HG03457 (cell line): ENCODE measurements around the gene DMRTA2.
"Not testable (repeated sequence)": the region's sequence is repeated elsewhere in the genome, so short reads cannot be mapped to it uniquely, and the experiment has no call there.

Experiments used
- ATAC-seq: cut with Tn5 transposase; IDR thresholded peaks from one replicate; pipeline ENCODE4 v1.9.1; 2021; ENCODE audit warnings: moderate number of reproducible peaks; ENCODE audit not compliant: unreplicated experiment

DMRTA2 gene

DNA sequence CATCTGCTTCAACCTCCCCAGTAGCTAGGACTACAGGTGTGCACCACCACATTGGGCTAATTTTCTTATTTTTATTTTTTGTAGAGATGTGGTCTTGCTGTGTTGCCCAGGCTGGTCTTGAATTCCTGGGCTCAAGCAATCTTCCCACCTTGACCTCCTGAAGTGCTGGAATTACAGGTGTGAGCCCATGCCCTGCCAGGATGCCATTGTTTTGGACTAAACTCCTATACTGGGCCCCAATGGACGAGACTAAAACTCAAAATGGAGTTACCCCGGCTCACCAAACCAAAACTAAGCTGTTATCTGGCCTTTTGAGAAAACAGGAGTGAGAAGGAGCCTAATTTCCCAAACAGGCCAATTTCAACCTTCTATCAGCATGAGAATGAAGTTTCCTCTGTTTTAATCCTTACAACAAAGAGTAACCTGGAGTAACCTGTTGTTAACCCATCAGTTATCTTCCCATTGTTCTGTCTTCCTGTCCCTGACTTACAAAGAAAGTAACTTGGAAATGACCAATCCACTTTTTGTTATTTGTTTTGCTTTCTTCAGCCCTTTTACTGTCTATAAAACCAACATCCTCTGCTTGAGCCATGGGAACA lies 29.6 kb downstream of the DMRTA2 start:
- ATAC-seq = no peak

DNA sequence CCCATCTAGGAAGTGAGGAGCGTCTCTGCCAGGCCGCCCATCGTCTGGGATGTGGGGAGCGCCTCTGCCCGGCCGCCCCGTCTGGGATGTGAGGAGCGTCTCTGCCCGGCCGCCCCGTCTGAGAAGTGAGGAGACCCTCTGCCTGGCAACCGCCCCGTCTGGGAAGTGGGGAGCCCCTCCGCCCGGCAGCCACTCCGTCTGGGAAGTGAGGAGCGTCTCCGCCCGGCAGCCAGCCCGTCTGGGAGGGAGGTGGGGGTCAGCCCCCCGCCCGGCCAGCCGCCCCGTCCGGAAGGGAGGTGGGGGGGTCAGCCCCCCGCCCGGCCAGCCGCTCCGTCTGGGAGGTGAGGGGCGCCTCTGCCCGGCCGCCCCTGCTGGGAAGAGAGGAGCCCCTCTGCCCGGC lies 41.7 kb downstream of the DMRTA2 start:
- not testable (repeated sequence) for ATAC-seq

DNA sequence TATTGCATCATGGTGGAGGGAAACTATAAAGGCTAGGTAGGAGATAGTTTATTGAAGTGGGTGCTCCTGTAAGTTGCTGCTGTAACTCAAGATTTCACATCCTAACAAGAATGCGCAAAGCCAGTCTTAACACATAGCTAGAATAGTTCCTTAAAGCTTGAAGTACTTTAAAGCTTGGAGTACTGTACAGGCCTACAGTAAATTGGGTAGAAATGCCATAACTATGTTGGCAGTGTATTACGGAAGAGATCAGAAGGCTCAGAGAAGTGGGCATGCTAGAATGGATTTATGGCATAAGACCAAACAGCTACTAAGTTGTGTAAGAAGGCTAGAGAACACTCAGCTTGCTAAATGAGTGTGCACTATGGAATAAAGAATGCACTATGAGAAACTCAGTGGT lies 44.5 kb downstream of the DMRTA2 start:
- ATAC-seq = no peak

DNA sequence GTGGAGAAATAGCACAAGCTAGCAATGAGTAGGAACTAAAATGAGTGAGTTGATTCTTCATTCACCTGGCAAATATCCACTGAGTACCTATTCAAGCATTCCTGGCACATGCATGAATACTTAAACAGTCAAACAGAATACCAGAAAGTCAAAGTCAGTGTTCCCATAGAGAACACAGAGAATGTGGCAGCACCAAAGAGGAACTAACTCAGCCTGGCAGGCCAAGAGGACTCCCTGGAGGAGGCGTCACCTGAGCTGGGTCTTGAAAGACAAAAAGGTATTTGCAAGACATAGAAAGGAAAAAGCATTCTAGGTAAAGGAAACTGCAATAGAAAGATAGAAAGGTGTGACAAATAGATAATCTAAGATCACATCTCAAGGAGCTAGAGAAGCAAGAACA lies 49.7 kb downstream of the DMRTA2 start:
- no peak for ATAC-seq

DNA sequence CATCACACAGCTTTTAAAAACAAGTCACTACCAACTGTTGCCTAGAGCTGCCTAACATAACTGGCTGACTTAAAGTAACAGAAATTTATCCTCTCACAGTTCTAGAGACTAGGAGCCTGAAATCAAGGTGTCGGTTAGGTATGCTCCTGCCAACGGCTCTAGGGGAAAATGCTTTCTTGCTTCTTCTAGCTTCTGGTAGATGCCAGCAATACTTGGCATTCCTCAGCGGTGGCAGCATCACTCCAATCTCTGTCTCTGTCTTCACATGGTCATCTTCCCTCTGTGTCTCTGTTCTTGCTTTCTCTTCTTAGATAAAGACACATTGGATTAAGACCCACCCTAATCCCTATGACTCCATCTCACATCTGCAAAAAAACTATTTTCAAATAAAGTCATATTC lies 51.5 kb downstream of the DMRTA2 start:
- ATAC-seq = no peak

DNA sequence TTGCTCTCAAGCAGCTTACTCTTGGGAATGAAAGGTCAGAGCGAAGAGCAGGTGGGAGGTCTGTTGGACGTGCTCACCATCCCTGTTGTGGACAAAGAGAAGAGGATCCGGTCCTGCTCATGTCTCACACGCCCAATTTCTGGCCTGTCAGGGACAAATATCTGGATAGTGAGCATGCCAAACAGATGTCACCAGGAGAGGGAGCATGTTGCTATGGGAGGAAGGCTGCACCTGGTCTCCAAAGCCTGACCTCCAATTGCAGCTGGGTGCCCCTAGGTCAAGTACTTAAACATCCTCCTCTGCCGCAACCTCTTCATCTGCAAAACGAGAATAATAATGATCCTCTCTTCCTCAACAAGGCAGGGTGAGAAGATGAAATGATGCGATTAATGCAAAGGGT lies 53.4 kb downstream of the DMRTA2 start:
- no peak for ATAC-seq

DNA sequence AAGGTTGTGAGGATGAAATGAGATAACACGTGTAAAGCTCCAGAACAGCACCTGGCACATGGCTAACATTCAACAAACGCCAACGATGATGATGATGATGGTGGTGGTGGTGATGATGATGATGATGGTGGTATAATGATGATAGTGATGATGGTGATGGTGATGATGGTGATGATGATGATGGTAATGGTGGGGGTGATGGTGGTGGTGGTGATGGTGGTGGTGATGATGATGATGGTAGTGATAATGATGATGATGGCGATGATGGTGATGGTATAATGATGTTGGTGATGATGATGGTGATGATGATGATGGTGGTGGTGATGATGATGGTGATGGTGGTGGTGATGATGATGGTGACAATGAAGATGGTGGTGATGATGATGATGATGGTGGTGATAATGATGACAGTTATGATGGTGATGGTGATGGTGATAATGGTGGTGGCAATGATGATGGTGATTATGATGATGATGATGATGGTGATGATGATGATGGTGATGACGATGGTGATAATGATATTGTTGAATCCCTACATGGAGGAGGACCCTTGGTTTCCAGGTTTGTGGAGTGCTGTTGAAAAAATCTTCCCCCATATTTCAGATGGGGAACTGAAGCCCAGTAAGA lies 54.1 kb downstream of the DMRTA2 start:
- ATAC-seq = no peak

DNA sequence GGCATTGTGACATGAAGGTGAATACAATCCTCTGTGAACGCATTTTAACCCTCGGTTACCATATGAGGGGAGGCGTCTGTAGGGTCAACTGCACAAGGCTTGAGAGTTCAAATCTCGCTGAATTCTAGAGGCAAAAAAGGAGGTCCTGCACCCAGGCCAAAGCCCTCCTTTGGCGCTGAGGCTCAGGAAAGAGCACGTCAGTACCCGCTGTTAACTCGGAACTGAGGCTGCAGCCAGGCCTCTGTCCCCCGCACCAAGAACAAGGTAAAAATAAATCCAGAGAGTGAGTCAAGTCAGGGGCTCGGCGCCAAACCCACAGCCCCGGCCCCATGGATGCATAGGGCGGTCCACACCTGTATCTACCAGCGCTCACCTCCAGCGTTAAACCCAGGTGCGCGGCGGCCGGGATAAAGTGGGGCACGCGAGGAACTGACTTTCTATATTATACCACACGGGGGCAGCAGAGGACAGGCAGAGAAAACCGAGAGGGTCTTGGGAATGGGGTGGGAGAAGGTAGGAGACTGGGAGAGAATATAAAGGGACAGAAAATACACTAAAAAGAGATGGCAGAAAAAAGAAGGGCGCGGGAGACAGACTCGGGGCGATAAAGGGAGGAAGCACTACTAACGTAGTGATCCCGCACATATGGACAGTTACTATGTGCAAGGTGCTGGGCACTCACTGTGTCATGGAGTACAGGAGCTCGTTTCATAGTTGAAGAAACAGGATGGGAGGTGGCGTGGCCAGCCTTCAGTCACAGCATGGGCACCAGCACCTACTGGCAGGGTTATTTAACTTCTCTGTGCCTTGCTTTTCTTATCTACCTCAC lies 54.9 kb downstream of the DMRTA2 start:
- ATAC-seq = no peak
